ENCODE results near the gene POM121. TPM values are rescaled to one million over a fixed set of nuclear protein-coding genes. Genes with fewer than 3 reads are reported as not detected.
"Not testable (repeated sequence)": the region's sequence is repeated elsewhere in the genome, so short reads cannot be mapped to it uniquely, and the experiment has no call there.

The POM121 gene
- total and polyA plus RNA-seq, 2 of the 8 experiments (the other 6 are each of a cell fraction or from before 2014, with no cell fraction given): 11.5 to 57.0 TPM

GRCh38 chr7:72969688-72970087 lies 44.8 kb downstream of the POM121 start:
- H3K23ac ChIP-seq (ENCODE audit: insufficient read length); H3K79me1 ChIP-seq (ENCODE audit: low read depth, low read length); H2BK15ac ChIP-seq (ENCODE audit: low read length); H3K4me3 ChIP-seq (ENCODE audit: extremely low read depth in 1 of 4, insufficient read depth in 2 of 4, low read depth in 3 of 4, low read length in 4 of 4); H2AK5ac ChIP-seq (ENCODE audit: low read depth, low read length); CTCF ChIA-PET (ENCODE audit: partially characterized antibody); H2BK5ac ChIP-seq (ENCODE audit: low read depth, low read length); H3K4me1 ChIP-seq (replicated peaks in 1 of 4; ENCODE audit: control insufficient read depth in 3 of 4, insufficient read depth in 4 of 4, low read length in 3 of 4); H3K27ac ChIP-seq (ENCODE audit: low read depth, low read length); H2AFZ ChIP-seq (ENCODE audit: low read length); POLR2A ChIA-PET (ENCODE audit: partially characterized antibody); H3K18ac ChIP-seq (ENCODE audit: extremely low read depth, low read length); H4K91ac ChIP-seq (replicated peaks; ENCODE audit: insufficient read length, low read length); H2BK120ac ChIP-seq (replicated peaks; ENCODE audit: low read depth, low read length); H3K9ac ChIP-seq (replicated peaks in 1 of 4; ENCODE audit: extremely low read depth in 1 of 4, low read depth in 3 of 4, low read length in 3 of 4); H3K4me2 ChIP-seq (ENCODE audit: insufficient read depth in 1 of 2, low read depth in 2 of 2, low read length in 2 of 2); H4K5ac ChIP-seq (ENCODE audit: insufficient read length, low read depth, low read length); H3K56ac ChIP-seq (replicated peaks; ENCODE audit: insufficient read length, low read depth, low read length); H3K36me3 ChIP-seq (ENCODE audit: control insufficient read depth in 2 of 4, insufficient read depth in 4 of 4, low read length in 3 of 4); H3K4ac ChIP-seq (replicated peaks; ENCODE audit: insufficient read length, low read depth, low read length); H4K8ac ChIP-seq (ENCODE audit: extremely low read depth, insufficient read depth, low read length); H4K20me1 ChIP-seq (replicated peaks in 1 of 2; ENCODE audit: control insufficient read depth in 1 of 2, insufficient read depth in 2 of 2, low read length in 2 of 2); H3K79me2 ChIP-seq (ENCODE audit: control insufficient read depth in 1 of 2, insufficient read depth in 2 of 2, low read length in 2 of 2); H3K23me2 ChIP-seq (ENCODE audit: low read depth, low read length); H2BK12ac ChIP-seq (ENCODE audit: low read depth, low read length); H3K9me3 ChIP-seq (ENCODE audit: insufficient read depth in 2 of 2, low read depth in 1 of 2, low read length in 1 of 2); H2BK20ac ChIP-seq (ENCODE audit: low read length); H3K27me3 ChIP-seq (replicated peaks in 1 of 4; ENCODE audit: control insufficient read depth in 3 of 4, extremely low read depth in 1 of 4, insufficient read depth in 3 of 4, low read length in 3 of 4); H3K14ac ChIP-seq (ENCODE audit: insufficient read length); FAIRE-seq; DNase-seq (ENCODE audit: low read depth in 1 of 2, low spot score in 2 of 2): not testable (repeated sequence)
- 88% methylated on average over 8 of the region's 29 CpGs; no CpG with 5 or more reads in 1 of the 2 experiments for WGBS, 2 experiments (ENCODE audit: extremely low coverage in 1 of 2, insufficient coverage in 1 of 2, insufficient read length in 1 of 2, insufficient replicate concordance in 2 of 2, low coverage in 1 of 2, low lambda C conversion rate in 2 of 2, missing lambda C conversion rate in 1 of 2)

- DNase-seq (ENCODE audit: low read depth in 1 of 2, low spot score in 2 of 2); POLR2A ChIA-PET (ENCODE audit: partially characterized antibody): not testable (repeated sequence)
Measured at GRCh38 chr7:72971505-72971904, 46.6 kb downstream of the POM121 start.

More at GRCh38 chr7:72971505-72971904, 46.6 kb downstream of the POM121 start:
- FAIRE-seq; H4K5ac ChIP-seq (ENCODE audit: insufficient read length, low read depth, low read length); H3K23ac ChIP-seq (ENCODE audit: insufficient read length); H2AK5ac ChIP-seq (ENCODE audit: low read depth, low read length); H2BK120ac ChIP-seq (replicated peaks; ENCODE audit: low read depth, low read length); H3K27ac ChIP-seq (ENCODE audit: low read depth, low read length); H3K4me2 ChIP-seq (ENCODE audit: insufficient read depth in 1 of 2, low read depth in 2 of 2, low read length in 2 of 2); H2BK20ac ChIP-seq (ENCODE audit: low read length); H3K79me2 ChIP-seq (ENCODE audit: control insufficient read depth in 1 of 2, insufficient read depth in 2 of 2, low read length in 2 of 2); H3K9ac ChIP-seq (replicated peaks in 1 of 4; ENCODE audit: extremely low read depth in 1 of 4, low read depth in 3 of 4, low read length in 3 of 4); H3K36me3 ChIP-seq (ENCODE audit: control insufficient read depth in 2 of 4, insufficient read depth in 4 of 4, low read length in 3 of 4); H3K27me3 ChIP-seq (replicated peaks in 1 of 4; ENCODE audit: control insufficient read depth in 3 of 4, extremely low read depth in 1 of 4, insufficient read depth in 3 of 4, low read length in 3 of 4); H3K9me3 ChIP-seq (ENCODE audit: insufficient read depth in 2 of 2, low read depth in 1 of 2, low read length in 1 of 2); H3K14ac ChIP-seq (ENCODE audit: insufficient read length); H3K4ac ChIP-seq (replicated peaks; ENCODE audit: insufficient read length, low read depth, low read length); H3K23me2 ChIP-seq (ENCODE audit: low read depth, low read length); CTCF ChIA-PET (ENCODE audit: partially characterized antibody); H3K56ac ChIP-seq (replicated peaks; ENCODE audit: insufficient read length, low read depth, low read length); H2BK15ac ChIP-seq (ENCODE audit: low read length); H3K4me3 ChIP-seq (ENCODE audit: extremely low read depth in 1 of 4, insufficient read depth in 2 of 4, low read depth in 3 of 4, low read length in 4 of 4); H3K79me1 ChIP-seq (ENCODE audit: low read depth, low read length); H4K91ac ChIP-seq (replicated peaks; ENCODE audit: insufficient read length, low read length); H4K8ac ChIP-seq (ENCODE audit: extremely low read depth, insufficient read depth, low read length); H2BK12ac ChIP-seq (ENCODE audit: low read depth, low read length); H2BK5ac ChIP-seq (ENCODE audit: low read depth, low read length); H4K20me1 ChIP-seq (replicated peaks in 1 of 2; ENCODE audit: control insufficient read depth in 1 of 2, insufficient read depth in 2 of 2, low read length in 2 of 2); H3K4me1 ChIP-seq (replicated peaks in 1 of 4; ENCODE audit: control insufficient read depth in 3 of 4, insufficient read depth in 4 of 4, low read length in 3 of 4); H3K18ac ChIP-seq (ENCODE audit: extremely low read depth, low read length); H2AFZ ChIP-seq (ENCODE audit: low read length): not testable (repeated sequence)
- no CpG with 5 or more reads among the region's 6 CpGs for WGBS, 2 experiments (ENCODE audit: extremely low coverage in 1 of 2, insufficient coverage in 1 of 2, insufficient read length in 1 of 2, insufficient replicate concordance in 2 of 2, low coverage in 1 of 2, low lambda C conversion rate in 2 of 2, missing lambda C conversion rate in 1 of 2)

Data from H1 (cell line).